Body of pancreas (tissue), 4 donors: ENCODE data around the gene ITPRID1. TPM values are rescaled to one million over a fixed set of nuclear protein-coding genes. Genes with fewer than 3 reads are reported as not detected.

Experiments used
- ATAC-seq: fragments of 150-250 bp; one replicate; pipeline ENCODE4 v1.9.1; 2016
- DNase-seq, 4 donors: peaks; one replicate each; pipeline ENCODE4 v3.0.0-alpha.2; 2019
- H3K27ac ChIP-seq, 4 donors: fragments of 200-600 bp; sonication (generic); 1 replicate in 3 of 4; 2 replicates in 1 of 4; pipeline versions ENCODE4 v1.5.1 to v1.6.1; 2016 to 2019; ENCODE audit warnings: mild to moderate bottlenecking in 1 of 4, mixed read lengths in 1 of 4, moderate library complexity in 1 of 4
- H3K27me3 ChIP-seq, 2 donors: fragments of 200-600 bp; sonication (generic); one replicate each; pipeline ENCODE4 v1.6.0; 2016; ENCODE audit warnings: mild to moderate bottlenecking in 1 of 2
- H3K36me3 ChIP-seq, 2 donors: fragments of 200-600 bp; sonication (generic); replicated peaks in 1 of 2; 2 replicates each; pipeline ENCODE4 v1.5.1; 2016; ENCODE audit warnings: low read depth in 2 of 2; ENCODE audit not compliant: insufficient read depth in 1 of 2
- H3K4me1 ChIP-seq: fragments of 200-600 bp; sonication (generic); one replicate; pipeline ENCODE4 v1.6.0; 2016
- H3K4me3 ChIP-seq, 2 donors: fragments of 200-600 bp; sonication (generic); 1 replicate in 1 of 2; 2 replicates in 1 of 2; pipeline ENCODE4 v1.5.1; 2016 to 2019
- H3K9me3 ChIP-seq, 3 donors: fragments of 200-600 bp; sonication (generic); 1 replicate in 2 of 3; 2 replicates in 1 of 3; pipeline ENCODE4 v1.5.1; 2016
- CTCF ChIP-seq, 7 experiments: fragments of 450-650 bp in 4 of 7; fragments of 200-600 bp in 3 of 7; sonication (generic) in 3 of 7; IDR thresholded peaks; one replicate each; pipeline ENCODE4 v1.5.1; 2016 to 2019; ENCODE audit warnings: antibody characterized with exemption in 7 of 7
- POLR2A ChIP-seq, 3 donors: fragments of 450-650 bp; IDR thresholded peaks; one replicate each; pipeline ENCODE4 v1.6.1; 2016; ENCODE audit warnings: antibody characterized with exemption in 3 of 3, mild to moderate bottlenecking in 2 of 3
- WGBS, 2 donors: methylation state at CpG; one replicate each; pipeline ENCODE4 v1.1.5; 2017; 5-methylcytosine and 5-hydroxymethylcytosine counted together
- intact Hi-C: fragments of 100-400 bp; cut with DNase I; formaldehyde crosslinking; loops from one replicate; pipeline ENCODE4 v1.15.1; 2023
- total RNA-seq, 2 donors: library from RNA; depleted of rRNA; stranded (reverse); fragments of >200 nt; gene quantifications; one replicate each; pipeline ENCODE4 v1.1.0, GENCODE V29; 2016

Gene ITPRID1
- total RNA-seq, 2 donors from 2014 or later: not detected

DNA sequence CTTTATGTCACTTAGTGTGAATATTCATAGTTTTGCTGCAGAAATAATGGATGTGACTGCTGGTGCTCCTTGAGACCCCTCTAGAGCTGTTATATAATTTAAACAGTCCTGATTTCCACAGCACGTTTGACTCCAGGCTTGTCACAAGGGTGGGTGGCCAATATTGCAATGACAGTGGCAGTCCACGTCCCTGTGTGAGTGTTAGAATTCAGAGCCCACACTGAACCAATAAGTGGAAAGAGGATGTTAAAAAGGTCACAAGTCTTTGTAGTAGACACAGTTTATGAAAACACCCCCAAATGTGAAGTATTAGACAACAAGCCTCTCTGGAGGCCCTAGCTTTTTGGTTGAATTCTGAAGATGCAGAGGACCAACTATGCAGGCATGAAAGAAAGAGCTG lies 175.1 kb downstream of the ITPRID1 start:
- ATAC-seq: no peak
- WGBS, 2 donors: 37 to 47% methylated on average over 2 of the region's 2 CpGs
- intact Hi-C loops: no loop called here

DNA sequence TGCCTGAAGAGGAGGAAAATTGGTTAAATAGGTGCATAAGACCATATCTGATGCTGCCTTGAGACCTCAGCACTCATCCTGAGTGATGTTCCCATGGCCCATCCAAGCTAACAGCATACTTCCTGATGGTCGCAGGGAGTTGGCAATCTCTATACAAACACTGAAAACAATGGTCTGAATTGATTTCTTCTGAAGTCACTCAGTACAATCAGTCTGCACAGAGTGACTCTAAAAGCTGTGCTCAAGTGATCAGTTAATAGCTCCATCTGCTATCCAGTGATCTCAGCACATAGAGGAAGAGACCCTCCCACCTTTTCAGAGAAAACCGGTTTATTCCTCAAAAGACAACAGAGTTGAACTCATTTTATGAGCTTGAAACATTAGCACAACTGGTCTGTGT lies 177.0 kb downstream of the ITPRID1 start:
- no peaks in the 10 kb centered on the region for H3K36me3 ChIP-seq
- ATAC-seq: no peak
- no peak for DNase-seq

More for the DNA sequence above, 175.1 kb downstream of the ITPRID1 start:
- H3K27ac ChIP-seq: no peak overlapping the region
- H3K4me1 ChIP-seq: no peaks in the 10 kb centered on the region
- no peaks in the 10 kb centered on the region for H3K9me3 ChIP-seq
- H3K27me3 ChIP-seq: no peaks in the 10 kb centered on the region
- no peak overlapping the region for H3K4me3 ChIP-seq
- TF ChIP-seq POLR2A (IDR thresholded peaks at IDR 0.05) (no peak), CTCF (IDR thresholded peaks at IDR 0.05) (no peak)
- H3K36me3 ChIP-seq: no peaks in the 10 kb centered on the region
- DNase-seq: no peak

DNA sequence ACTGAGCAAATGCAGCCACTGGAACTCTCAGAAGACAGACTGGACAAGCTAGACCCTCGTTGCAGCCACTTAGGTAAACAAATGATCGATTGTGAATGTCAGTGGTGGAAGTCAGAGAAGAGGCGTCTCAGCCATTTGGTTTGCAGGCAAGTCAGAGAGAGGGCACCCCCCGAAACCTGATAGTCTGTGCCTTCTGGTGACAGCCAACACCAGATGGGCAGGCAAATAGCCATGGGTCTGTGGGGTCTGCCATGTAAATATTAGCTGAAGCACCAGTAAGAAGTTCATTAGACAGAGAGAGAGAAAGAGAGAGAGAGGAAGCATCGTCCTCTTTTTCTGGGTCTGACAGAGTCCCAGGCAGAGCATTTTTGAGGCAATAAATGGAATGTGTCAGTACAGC lies 178.6 kb downstream of the ITPRID1 start:
- no peak for ATAC-seq
- no peak overlapping the region for H3K4me3 ChIP-seq
- H3K36me3 ChIP-seq: no peaks in the 10 kb centered on the region
- no peak for DNase-seq
- no peaks in the 10 kb centered on the region for H3K4me1 ChIP-seq
- H3K27ac ChIP-seq: no peak overlapping the region
- no peak for TF ChIP-seq POLR2A (IDR thresholded peaks at IDR 0.05)
- no peak for TF ChIP-seq CTCF (IDR thresholded peaks at IDR 0.05)
- WGBS, 2 donors: 18 to 28% methylated on average over 5 of the region's 5 CpGs
- H3K9me3 ChIP-seq: no peaks in the 10 kb centered on the region
- no peaks in the 10 kb centered on the region for H3K27me3 ChIP-seq
- intact Hi-C loops: no loop called here

More for the DNA sequence above, 177.0 kb downstream of the ITPRID1 start:
- Histone ChIP-seq H3K4me3 (no peak overlapping the region), H3K4me1 (no peaks in the 10 kb centered on the region), H3K9me3 (no peaks in the 10 kb centered on the region), H3K27me3 (no peaks in the 10 kb centered on the region), H3K27ac (no peak overlapping the region)
- intact Hi-C loops: no loop called here
- TF ChIP-seq POLR2A (IDR thresholded peaks at IDR 0.05) (no peak), CTCF (IDR thresholded peaks at IDR 0.05) (no peak)
- 29 to 35% methylated on average over 2 of the region's 2 CpGs for WGBS, 2 donors

GRCh38 chr7:31692871-31693270 lies 179.0 kb downstream of the ITPRID1 start:
- intact Hi-C loops: no loop called here
- no peak for TF ChIP-seq POLR2A (IDR thresholded peaks at IDR 0.05)
- no peak for TF ChIP-seq CTCF (IDR thresholded peaks at IDR 0.05)
- DNase-seq (no peak), ATAC-seq (no peak)
- Histone ChIP-seq H3K27ac (no peak overlapping the region), H3K36me3 (no peaks in the 10 kb centered on the region), H3K4me1 (no peaks in the 10 kb centered on the region), H3K27me3 (no peaks in the 10 kb centered on the region), H3K4me3 (no peak overlapping the region), H3K9me3 (no peaks in the 10 kb centered on the region)
- WGBS, 2 donors: 54 to 58% methylated on average over 2 of the region's 2 CpGs

DNA sequence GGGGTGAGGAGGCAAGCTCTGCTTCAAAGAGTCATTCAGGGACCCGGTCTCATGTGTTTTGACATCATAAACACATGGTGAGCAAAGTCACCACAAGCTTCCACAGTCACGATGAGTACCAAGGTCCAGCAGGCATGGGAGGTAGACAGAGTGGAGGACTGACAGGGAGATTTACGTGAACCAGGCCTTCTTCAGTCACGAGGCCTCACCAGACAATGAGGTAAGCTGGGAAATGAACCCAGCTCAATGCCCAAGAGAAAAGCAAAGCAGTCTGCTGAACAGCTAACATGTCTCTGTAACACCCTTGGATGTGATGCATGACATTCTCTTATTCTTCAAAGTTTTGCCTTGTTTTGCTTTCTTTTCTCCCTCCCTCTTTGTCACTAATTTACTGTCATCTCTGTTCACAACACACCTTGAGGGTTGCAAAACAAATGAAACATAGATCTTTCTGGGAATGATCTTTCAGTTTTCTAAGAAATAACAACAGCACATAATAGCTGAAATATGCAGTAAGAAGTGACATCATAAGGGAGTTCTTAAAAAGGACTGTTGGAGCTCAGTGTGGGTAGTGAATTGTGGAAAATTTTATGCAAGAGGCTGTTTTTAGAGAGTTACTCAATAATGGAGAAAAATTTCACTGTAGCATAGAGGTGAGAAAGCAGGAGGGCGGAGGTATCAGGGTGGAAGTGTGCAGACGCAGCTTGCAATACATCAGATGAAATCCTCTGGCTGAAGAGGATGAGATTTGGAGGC lies 182.1 kb downstream of the ITPRID1 start:
- 66 to 75% methylated on average over 6 of the region's 6 CpGs for WGBS, 2 donors
- TF ChIP-seq CTCF (IDR thresholded peaks at IDR 0.05) (no peak), POLR2A (IDR thresholded peaks at IDR 0.05) (no peak)
- Histone ChIP-seq H3K36me3 (no peaks in the 10 kb centered on the region), H3K27ac (no peak overlapping the region), H3K9me3 (no peaks in the 10 kb centered on the region), H3K4me1 (no peaks in the 10 kb centered on the region), H3K27me3 (no peaks in the 10 kb centered on the region), H3K4me3 (no peak overlapping the region)
- no peak for DNase-seq
- ATAC-seq: no peak
- intact Hi-C loops: no loop called here
